ENCODE measurements around the gene FMO3. TPM values are rescaled to one million over a fixed set of nuclear protein-coding genes. Genes with fewer than 3 reads are reported as not detected.

Gene FMO3
- total RNA-seq, 2 donors from 2014 or later = 4.2 to 13.9 TPM

DNA sequence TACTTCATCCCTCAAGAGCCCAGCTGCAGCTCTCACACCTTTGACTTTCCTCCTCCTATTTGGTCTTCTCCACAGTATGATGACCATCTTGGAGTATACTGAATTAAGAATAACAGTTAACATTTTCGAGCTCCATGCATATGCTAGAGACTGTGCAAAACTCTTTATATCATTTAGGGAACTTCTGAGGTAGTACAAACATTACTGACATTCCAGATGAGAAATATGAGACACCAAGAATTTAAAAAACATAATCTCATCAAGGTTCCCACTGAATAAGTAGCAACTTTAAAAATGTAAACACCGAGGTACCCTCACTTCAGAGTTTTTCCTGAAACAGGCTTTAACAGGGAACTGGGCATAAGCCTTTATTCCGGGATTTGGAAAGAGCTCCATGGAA, 22.7 kb downstream of the FMO3 start:
- ATAC-seq (ENCODE audit: insufficient number of reproducible peaks, low FRiP score, low read depth) = no peak
- Histone ChIP-seq H3K27me3 (replicated peaks; ENCODE audit: insufficient read depth) (no peaks in the 10 kb centered on the region), H3K4me3 (no peak overlapping the region), H3K4me1 (ENCODE audit: control insufficient read depth in 1 of 2, low read depth in 2 of 2) (peaks cover 41 to 87% of the 10 kb centered on the region in 2 donors), H3K27ac (peak overlapping the region; percentile 8 to 81), H3K9me3 (no peaks in the 10 kb centered on the region), H3K36me3 (no peaks in the 10 kb centered on the region)
- TF ChIP-seq CTCF (IDR thresholded peaks at IDR 0.05) = no peak
- no peak for DNase-seq (ENCODE audit: low spot score)

DNA sequence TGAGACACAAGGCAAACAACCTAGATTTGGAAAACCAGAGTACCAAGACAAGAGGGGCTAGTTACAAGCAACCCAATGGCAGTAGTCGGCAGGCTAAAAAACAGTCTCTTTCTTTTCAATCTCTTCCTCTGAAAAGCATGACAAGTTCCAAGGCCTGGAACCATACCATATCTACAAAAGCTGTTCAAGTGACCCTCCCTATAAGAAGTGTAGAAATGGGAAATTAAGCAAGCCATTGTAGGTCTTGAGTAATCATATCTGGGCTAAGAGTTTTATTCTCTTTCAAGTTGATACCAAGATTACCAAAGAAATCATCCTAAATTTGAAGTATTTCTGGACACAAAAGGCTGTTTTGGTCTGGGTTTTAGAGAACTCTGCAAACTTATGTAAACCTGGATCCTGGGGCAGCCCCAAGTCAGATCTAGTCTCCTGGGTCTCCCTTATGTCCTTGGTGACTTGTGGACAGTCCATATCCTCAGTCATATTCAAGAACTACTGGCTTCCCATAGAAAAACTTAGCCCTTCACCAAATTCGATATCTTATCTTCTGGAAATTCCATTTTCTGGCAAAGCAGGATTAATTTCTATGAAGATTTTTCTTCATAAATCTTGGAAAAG, 24.7 kb downstream of the FMO3 start:
- no peaks in the 10 kb centered on the region for H3K36me3 ChIP-seq
- H3K27me3 ChIP-seq (replicated peaks; ENCODE audit: insufficient read depth) = no peaks in the 10 kb centered on the region
- TF ChIP-seq CTCF (IDR thresholded peaks at IDR 0.05) = no peak
- ATAC-seq (ENCODE audit: insufficient number of reproducible peaks, low FRiP score, low read depth) = no peak
- H3K4me1 ChIP-seq (ENCODE audit: control insufficient read depth in 1 of 2, low read depth in 2 of 2) = peaks cover 41 to 87% of the 10 kb centered on the region in 2 donors
- peak overlapping the region; percentile 51 to 81 for H3K27ac ChIP-seq
- no peaks in the 10 kb centered on the region for H3K9me3 ChIP-seq
- H3K4me3 ChIP-seq = no peak overlapping the region
- DNase-seq (ENCODE audit: low spot score) = no peak

GRCh38 chr1:171116676-171117075, 26.0 kb downstream of the FMO3 start:
- Histone ChIP-seq H3K27me3 (replicated peaks; ENCODE audit: insufficient read depth) (no peaks in the 10 kb centered on the region), H3K4me3 (no peak overlapping the region), H3K36me3 (no peaks in the 10 kb centered on the region), H3K27ac (peak overlapping the region; percentile 35 to 81), H3K9me3 (no peaks in the 10 kb centered on the region), H3K4me1 (ENCODE audit: control insufficient read depth in 1 of 2, low read depth in 2 of 2) (peaks cover 37 to 85% of the 10 kb centered on the region in 2 donors)
- TF ChIP-seq CTCF (IDR thresholded peaks at IDR 0.05) = no peak
- ATAC-seq (ENCODE audit: insufficient number of reproducible peaks, low FRiP score, low read depth) (no peak), DNase-seq (ENCODE audit: low spot score) (no peak)

GRCh38 chr1:171117085-171117484, 26.4 kb downstream of the FMO3 start:
- peaks cover 38 to 82% of the 10 kb centered on the region in 2 donors for H3K4me1 ChIP-seq (ENCODE audit: control insufficient read depth in 1 of 2, low read depth in 2 of 2)
- no peaks in the 10 kb centered on the region for H3K9me3 ChIP-seq
- no peak overlapping the region for H3K4me3 ChIP-seq
- ATAC-seq (ENCODE audit: insufficient number of reproducible peaks, low FRiP score, low read depth) (no peak), DNase-seq (ENCODE audit: low spot score) (no peak)
- peak overlapping the region; percentile 35 to 81 for H3K27ac ChIP-seq
- no peaks in the 10 kb centered on the region for H3K36me3 ChIP-seq
- no peak for TF ChIP-seq CTCF (IDR thresholded peaks at IDR 0.05)
- no peaks in the 10 kb centered on the region for H3K27me3 ChIP-seq (replicated peaks; ENCODE audit: insufficient read depth)

DNA sequence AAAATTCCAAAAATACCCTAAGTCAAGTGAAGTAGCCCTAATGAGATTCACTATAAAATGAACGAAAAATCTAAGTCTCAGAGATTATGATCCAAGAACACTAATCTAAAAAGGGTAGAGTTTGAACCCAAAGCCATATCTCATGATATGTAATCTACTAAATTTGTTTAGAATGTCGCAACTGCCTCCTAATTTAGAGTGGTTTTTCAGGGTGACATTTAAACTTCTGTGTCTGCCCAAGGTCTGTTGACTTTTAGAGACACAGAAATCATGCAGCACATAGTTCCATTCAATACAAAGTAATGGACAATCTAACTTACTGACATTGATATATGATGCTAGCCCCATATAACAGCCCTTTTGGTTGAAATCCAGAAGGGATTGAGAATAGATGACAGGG, 28.9 kb downstream of the FMO3 start:
- no peak for TF ChIP-seq CTCF (IDR thresholded peaks at IDR 0.05)

More for the DNA sequence above, 28.9 kb downstream of the FMO3 start:
- H3K27ac ChIP-seq = peak overlapping the region; percentile 16 to 52
- ATAC-seq (ENCODE audit: insufficient number of reproducible peaks, low FRiP score, low read depth) (no peak), DNase-seq (ENCODE audit: low spot score) (no peak)
- H3K9me3 ChIP-seq = no peaks in the 10 kb centered on the region
- H3K4me3 ChIP-seq = no peak overlapping the region
- peaks cover 42 to 79% of the 10 kb centered on the region in 2 donors for H3K4me1 ChIP-seq (ENCODE audit: control insufficient read depth in 1 of 2, low read depth in 2 of 2)
- no peaks in the 10 kb centered on the region for H3K27me3 ChIP-seq (replicated peaks; ENCODE audit: insufficient read depth)
- H3K36me3 ChIP-seq = no peaks in the 10 kb centered on the region
